Measurements from ENCODE around the gene TXN.
"Not testable (repeated sequence)": the region's sequence is repeated elsewhere in the genome, so short reads cannot be mapped to it uniquely, and the experiment has no call there.

The TXN gene

GRCh38 chr9:110213413-110214044 lies 42.8 kb downstream of the TXN start:
- TF ChIP-seq, protein P1, sequence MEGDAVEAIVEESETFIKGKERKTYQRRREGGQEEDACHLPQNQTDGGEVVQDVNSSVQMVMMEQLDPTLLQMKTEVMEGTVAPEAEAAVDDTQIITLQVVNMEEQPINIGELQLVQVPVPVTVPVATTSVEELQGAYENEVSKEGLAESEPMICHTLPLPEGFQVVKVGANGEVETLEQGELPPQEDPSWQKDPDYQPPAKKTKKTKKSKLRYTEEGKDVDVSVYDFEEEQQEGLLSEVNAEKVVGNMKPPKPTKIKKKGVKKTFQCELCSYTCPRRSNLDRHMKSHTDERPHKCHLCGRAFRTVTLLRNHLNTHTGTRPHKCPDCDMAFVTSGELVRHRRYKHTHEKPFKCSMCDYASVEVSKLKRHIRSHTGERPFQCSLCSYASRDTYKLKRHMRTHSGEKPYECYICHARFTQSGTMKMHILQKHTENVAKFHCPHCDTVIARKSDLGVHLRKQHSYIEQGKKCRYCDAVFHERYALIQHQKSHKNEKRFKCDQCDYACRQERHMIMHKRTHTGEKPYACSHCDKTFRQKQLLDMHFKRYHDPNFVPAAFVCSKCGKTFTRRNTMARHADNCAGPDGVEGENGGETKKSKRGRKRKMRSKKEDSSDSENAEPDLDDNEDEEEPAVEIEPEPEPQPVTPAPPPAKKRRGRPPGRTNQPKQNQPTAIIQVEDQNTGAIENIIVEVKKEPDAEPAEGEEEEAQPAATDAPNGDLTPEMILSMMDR (IDR thresholded peaks at IDR 0.05; ENCODE audit: borderline replicate concordance, insufficient read depth, low read depth, low read length): no peak
- H3K4me3 ChIP-seq (ENCODE audit: low read depth, low read length): no peak overlapping the region

DNA sequence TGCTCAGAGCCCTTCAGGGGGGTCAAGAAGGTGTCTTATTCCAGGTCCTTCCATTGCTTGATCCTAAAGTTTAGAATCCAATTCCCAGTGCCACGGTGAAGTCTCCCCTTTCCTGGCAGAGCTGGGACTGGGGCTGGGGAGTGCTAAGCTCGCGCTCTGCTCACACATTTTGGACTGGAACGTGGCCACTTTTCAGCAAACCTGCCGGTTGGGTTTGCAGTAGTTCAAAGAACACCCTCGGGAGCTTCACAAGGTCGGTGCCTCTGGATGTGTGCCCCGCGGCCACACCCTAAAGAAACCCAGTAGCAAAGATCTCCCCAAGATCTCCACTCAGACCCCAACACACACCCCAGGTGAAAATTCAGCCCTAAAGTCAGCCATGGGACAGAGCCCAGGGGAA lies 48.3 kb downstream of the TXN start, which contains the start of gene C9orf152:
C9orf152 (minus strand) TSS at position 129 of the 400 bp plus-strand sequence. CDS start 580 bp downstream, outside the sequence.
- TF ChIP-seq, protein P1 (IDR thresholded peaks at IDR 0.05; ENCODE audit: borderline replicate concordance, insufficient read depth, low read depth, low read length): no peak
- no peak within 1 kb of the TSS for H3K4me3 ChIP-seq (ENCODE audit: low read depth, low read length)

DNA sequence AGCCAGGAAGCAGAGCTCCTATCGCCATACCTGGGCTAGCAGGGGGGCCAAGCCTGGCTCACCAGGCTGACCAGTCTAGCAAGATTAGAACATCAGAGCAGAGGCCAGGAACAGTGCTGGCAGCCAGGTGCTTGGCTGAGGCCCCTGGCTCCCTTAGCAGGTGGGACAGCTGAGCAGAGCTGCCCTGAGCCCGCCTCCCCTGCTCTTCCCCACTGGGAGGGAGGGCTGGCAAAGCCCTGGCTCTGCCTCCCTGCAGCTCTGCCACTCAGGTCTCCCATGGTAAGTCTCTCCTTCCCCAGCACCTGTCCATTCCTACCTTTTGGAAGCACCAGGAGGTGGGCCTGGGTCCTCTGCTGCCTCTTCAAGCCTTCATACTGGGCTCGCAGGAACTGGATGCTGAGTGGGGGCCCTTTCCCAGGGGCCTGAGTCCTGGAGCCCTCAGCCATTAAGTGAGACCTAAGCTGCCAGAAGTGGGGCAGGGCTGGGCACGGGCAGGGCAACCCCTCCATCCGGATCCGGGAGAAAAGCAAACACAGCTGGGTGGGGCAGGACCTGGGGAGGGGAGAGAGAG lies 49.2 kb downstream of the TXN start:
- no peak overlapping the region for H3K4me3 ChIP-seq (ENCODE audit: low read depth, low read length)
- TF ChIP-seq, protein P1 (IDR thresholded peaks at IDR 0.05; ENCODE audit: borderline replicate concordance, insufficient read depth, low read depth, low read length): no peak

DNA sequence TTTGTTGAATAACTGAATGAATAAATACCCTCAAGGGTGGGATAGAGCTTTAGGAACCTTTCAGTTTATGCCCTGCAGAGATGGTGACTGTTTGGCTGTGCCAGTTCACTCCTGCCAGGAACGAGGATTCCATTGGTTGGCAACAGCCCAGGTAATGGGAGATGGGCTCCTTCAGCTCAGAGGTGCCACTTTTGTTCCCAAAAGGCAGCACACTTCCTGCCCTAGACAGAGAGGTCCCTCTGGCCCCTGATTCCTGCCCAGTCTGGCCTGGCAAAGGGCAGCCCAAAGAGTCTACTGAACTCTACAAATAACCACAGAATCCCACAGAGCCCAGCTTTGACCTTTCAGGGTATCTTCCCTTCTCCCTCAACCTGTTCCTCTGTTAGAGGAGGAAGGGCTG lies 49.9 kb downstream of the TXN start:
- H3K4me3 ChIP-seq (ENCODE audit: low read depth, low read length): no peak overlapping the region
- TF ChIP-seq, protein P1 (IDR thresholded peaks at IDR 0.05; ENCODE audit: borderline replicate concordance, insufficient read depth, low read depth, low read length): no peak

DNA sequence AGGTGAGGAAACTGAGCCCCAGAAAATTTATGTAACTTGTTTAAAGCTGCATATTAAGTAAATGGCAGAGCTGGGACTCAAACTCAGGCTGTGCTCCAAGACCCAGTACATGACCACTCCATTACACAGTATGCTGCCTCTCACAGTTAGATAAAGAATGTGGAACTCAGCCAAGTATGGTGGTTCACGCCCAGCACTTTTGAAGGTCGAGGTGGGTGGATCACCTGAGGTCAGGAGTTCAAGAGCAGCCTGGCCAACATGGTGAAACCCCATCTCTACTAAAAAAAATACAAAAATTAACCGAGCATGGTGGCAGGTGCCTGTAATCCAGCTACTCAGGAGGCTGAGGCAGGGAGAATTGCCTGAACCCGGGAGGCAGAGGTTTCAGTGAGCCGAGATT lies 50.7 kb downstream of the TXN start:
- H3K4me3 ChIP-seq (ENCODE audit: low read depth, low read length): not testable (repeated sequence)

GRCh38 chr9:110202232-110202631 lies 54.1 kb downstream of the TXN start:
- TF ChIP-seq, protein P1 (IDR thresholded peaks at IDR 0.05; ENCODE audit: borderline replicate concordance, insufficient read depth, low read depth, low read length): no peak

DNA sequence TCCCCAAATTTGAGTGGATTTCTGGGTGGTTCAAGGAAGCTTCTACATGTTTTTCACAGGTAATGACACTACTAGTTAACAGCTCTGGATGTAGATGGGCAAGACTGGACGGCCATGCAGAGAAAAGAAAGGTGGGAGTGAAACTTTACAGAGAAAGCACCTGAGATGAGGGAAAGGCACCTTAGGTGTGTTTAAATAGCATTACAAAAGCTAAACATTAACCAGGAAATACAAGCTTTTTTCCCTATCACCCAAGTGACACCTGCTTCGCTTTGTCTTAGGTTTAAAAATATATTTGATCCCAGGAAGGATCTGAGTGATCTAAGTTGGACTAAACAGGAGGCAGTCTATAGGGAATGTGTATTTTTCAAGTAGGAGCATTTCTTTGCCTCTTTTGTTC lies 56.7 kb downstream of the TXN start:
- TF ChIP-seq, protein P1 (IDR thresholded peaks at IDR 0.05; ENCODE audit: borderline replicate concordance, insufficient read depth, low read depth, low read length): no peak
- H3K4me3 ChIP-seq (ENCODE audit: low read depth, low read length): no peak overlapping the region

More at GRCh38 chr9:110202232-110202631, 54.1 kb downstream of the TXN start:
- H3K4me3 ChIP-seq (ENCODE audit: low read depth, low read length): no peak overlapping the region

All from GM12875 (cell line).